ENCODE results near the gene SPC24. TPM values are rescaled to one million over a fixed set of nuclear protein-coding genes. Genes with fewer than 3 reads are reported as not detected.
"Not testable (repeated sequence)": the region's sequence is repeated elsewhere in the genome, so short reads cannot be mapped to it uniquely, and the experiment has no call there.

Gene SPC24
- total RNA-seq, 1 donor from 2014 or later: 3.8 TPM

- Mint-ChIP-seq H3K27ac (ENCODE audit: unreplicated experiment) (no peak overlapping the region), H3K4me1 (ENCODE audit: low read depth, unreplicated experiment) (peaks cover 2% of the 10 kb centered on the region), H3K27me3 (ENCODE audit: unreplicated experiment) (peaks cover 6% of the 10 kb centered on the region), H3K4me3 (ENCODE audit: unreplicated experiment) (no peak overlapping the region), H3K36me3 (ENCODE audit: unreplicated experiment) (no peaks in the 10 kb centered on the region), H3K9me3 (ENCODE audit: unreplicated experiment) (no peaks in the 10 kb centered on the region)
- no peak for TF ChIP-seq CTCF (IDR thresholded peaks at IDR 0.05; ENCODE audit: partially characterized antibody, unreplicated experiment)
- DNase-seq: no peak
These were observed 54.5 kb downstream of the SPC24 start for GRCh38 chr19:11101057-11101456.

- H3K4me3 Mint-ChIP-seq (ENCODE audit: unreplicated experiment): no peak overlapping the region
- no peak for TF ChIP-seq CTCF (IDR thresholded peaks at IDR 0.05; ENCODE audit: partially characterized antibody, unreplicated experiment)
- no peak overlapping the region for H3K27ac Mint-ChIP-seq (ENCODE audit: unreplicated experiment)
- no peaks in the 10 kb centered on the region for H3K9me3 Mint-ChIP-seq (ENCODE audit: unreplicated experiment)
- H3K36me3 Mint-ChIP-seq (ENCODE audit: unreplicated experiment): no peaks in the 10 kb centered on the region
- peaks cover 6% of the 10 kb centered on the region for H3K27me3 Mint-ChIP-seq (ENCODE audit: unreplicated experiment)
- no peak for DNase-seq
- H3K4me1 Mint-ChIP-seq (ENCODE audit: low read depth, unreplicated experiment): peaks cover 4% of the 10 kb centered on the region
These were observed 55.5 kb downstream of the SPC24 start for GRCh38 chr19:11100049-11100448.

GRCh38 chr19:11098861-11099260 is 56.7 kb downstream of the SPC24 start:
- no peak overlapping the region for H3K27ac Mint-ChIP-seq (ENCODE audit: unreplicated experiment)
- no peak for DNase-seq
- H3K36me3 Mint-ChIP-seq (ENCODE audit: unreplicated experiment): no peaks in the 10 kb centered on the region
- H3K4me3 Mint-ChIP-seq (ENCODE audit: unreplicated experiment): no peak overlapping the region
- peaks cover 4% of the 10 kb centered on the region for H3K4me1 Mint-ChIP-seq (ENCODE audit: low read depth, unreplicated experiment)
- H3K27me3 Mint-ChIP-seq (ENCODE audit: unreplicated experiment): peaks cover 4% of the 10 kb centered on the region
- TF ChIP-seq CTCF (IDR thresholded peaks at IDR 0.05; ENCODE audit: partially characterized antibody, unreplicated experiment): no peak
- H3K9me3 Mint-ChIP-seq (ENCODE audit: unreplicated experiment): no peaks in the 10 kb centered on the region

GRCh38 chr19:11098327-11098726 is 57.3 kb downstream of the SPC24 start:
- peaks cover 8% of the 10 kb centered on the region for H3K4me1 Mint-ChIP-seq (ENCODE audit: low read depth, unreplicated experiment)
- no peak overlapping the region for H3K27ac Mint-ChIP-seq (ENCODE audit: unreplicated experiment)
- H3K9me3 Mint-ChIP-seq (ENCODE audit: unreplicated experiment): no peaks in the 10 kb centered on the region
- H3K36me3 Mint-ChIP-seq (ENCODE audit: unreplicated experiment): no peaks in the 10 kb centered on the region
- no peak for TF ChIP-seq CTCF (IDR thresholded peaks at IDR 0.05; ENCODE audit: partially characterized antibody, unreplicated experiment)
- H3K27me3 Mint-ChIP-seq (ENCODE audit: unreplicated experiment): no peaks in the 10 kb centered on the region
- no peak for DNase-seq
- no peak overlapping the region for H3K4me3 Mint-ChIP-seq (ENCODE audit: unreplicated experiment)

- not testable (repeated sequence) for H3K4me1 Mint-ChIP-seq (ENCODE audit: low read depth, unreplicated experiment); DNase-seq; H3K4me3 Mint-ChIP-seq (ENCODE audit: unreplicated experiment); H3K36me3 Mint-ChIP-seq (ENCODE audit: unreplicated experiment); H3K27me3 Mint-ChIP-seq (ENCODE audit: unreplicated experiment); H3K27ac Mint-ChIP-seq (ENCODE audit: unreplicated experiment); H3K9me3 Mint-ChIP-seq (ENCODE audit: unreplicated experiment)
These were observed 58.2 kb downstream of the SPC24 start for GRCh38 chr19:11097367-11097766.

Measured in glutamatergic neuron (in vitro differentiated cells).